Measurements from ENCODE around the gene SLC25A22.

- TF ChIP-seq CTCF (IDR thresholded peaks at IDR 0.05; ENCODE audit: low read depth, low read length) (no peak), POLR2A (IDR thresholded peaks at IDR 0.05; ENCODE audit: extremely low read depth, insufficient read length) (no peak), MAX (IDR thresholded peaks at IDR 0.05; ENCODE audit: low read depth, low read length) (no peak)
Measured at GRCh38 chr11:820655-821511, 22.8 kb upstream of the SLC25A22 start.
